ENCODE results near the gene RPL5. TPM values are rescaled to one million over a fixed set of nuclear protein-coding genes. Genes with fewer than 3 reads are reported as not detected.

Gene RPL5
- polyA plus RNA-seq, 1 experiment: 2,752 TPM

GRCh38 chr1:92831368-92831761, 475 bp upstream of the RPL5 start:
- DNase-seq (ENCODE audit: low read depth, low spot score): no peak
- no peak overlapping the region for H3K27ac ChIP-seq (ENCODE audit: low read depth, low read length)
- CTCF ChIA-PET: interaction anchor here (0.6 to 2.7 kb wide), 17 partner anchors 10 to 522 kb away, joined by 3 to 15 read pairs (median 6); partner anchors contain the start of gene EVI5
- no peaks in the 10 kb centered on the region for H3K27me3 ChIP-seq (ENCODE audit: control insufficient read depth, insufficient read depth, low read length)
- no peak for TF ChIP-seq CTCF (IDR thresholded peaks at IDR 0.05; ENCODE audit: low read depth, low read length)
- H3K9me3 ChIP-seq (ENCODE audit: control insufficient read depth, insufficient read depth, low read length): peaks cover 2% of the 10 kb centered on the region; the same call in 1 of the 2 replicates
- no peak overlapping the region; the same call in 1 of the 2 replicates for H3K4me3 ChIP-seq (ENCODE audit: low read depth, low read length)
- POLR2A ChIA-PET: interaction anchor here (0.6 to 2.3 kb wide), 21 partner anchors 11 to 1948 kb away, joined by 3 to 31 read pairs (median 4); partner anchors contain the start of genes DIPK1A and EVI5

- no peak for DNase-seq (ENCODE audit: low read depth, low spot score)
- POLR2A ChIA-PET: interaction anchor here (0.7 to 2.3 kb wide), 12 partner anchors 10 to 129 kb away, joined by 3 to 31 read pairs (median 4); partner anchors contain the start of genes DIPK1A and EVI5
- peaks cover 2% of the 10 kb centered on the region; the same call in 1 of the 2 replicates for H3K9me3 ChIP-seq (ENCODE audit: control insufficient read depth, insufficient read depth, low read length)
- H3K4me3 ChIP-seq (ENCODE audit: low read depth, low read length): peak overlapping the region; percentile 97
- no peaks in the 10 kb centered on the region for H3K27me3 ChIP-seq (ENCODE audit: control insufficient read depth, insufficient read depth, low read length)
- no peak for TF ChIP-seq CTCF (IDR thresholded peaks at IDR 0.05; ENCODE audit: low read depth, low read length)
- peak overlapping the region; percentile 74 for H3K27ac ChIP-seq (ENCODE audit: low read depth, low read length)
- CTCF ChIA-PET: interaction anchor here (0.5 to 2.7 kb wide), 25 partner anchors 8 to 1321 kb away, joined by 3 to 15 read pairs (median 5); partner anchors contain the start of gene EVI5
Observed at GRCh38 chr1:92832537-92833114, 786 bp downstream of the RPL5 start.

GRCh38 chr1:92833840-92834239, 2.0 kb downstream of the RPL5 start:
- Histone ChIP-seq H3K9me3 (ENCODE audit: control insufficient read depth, insufficient read depth, low read length) (peaks cover 2% of the 10 kb centered on the region; the same call in 1 of the 2 replicates), H3K27me3 (ENCODE audit: control insufficient read depth, insufficient read depth, low read length) (no peaks in the 10 kb centered on the region), H3K27ac (ENCODE audit: low read depth, low read length) (peak overlapping the region; percentile 11), H3K4me3 (ENCODE audit: low read depth, low read length) (peak overlapping the region; percentile 97)
- no peak for TF ChIP-seq CTCF (IDR thresholded peaks at IDR 0.05; ENCODE audit: low read depth, low read length)
- ChIA-PET POLR2A (interaction anchor here (1.5 kb wide), 1 partner anchor 49 kb away, joined by 3 read pairs; the partner anchor contains the start of gene EVI5), CTCF (interaction anchor here (0.9 to 1.1 kb wide), 2 partner anchors 16 to 85 kb away, joined by 4 to 12 read pairs; no protein-coding TSS in a partner anchor)
- DNase-seq (ENCODE audit: low read depth, low spot score): no peak

GRCh38 chr1:92834617-92835016, 2.8 kb downstream of the RPL5 start:
- no peak for TF ChIP-seq CTCF (IDR thresholded peaks at IDR 0.05; ENCODE audit: low read depth, low read length)
- H3K27ac ChIP-seq (ENCODE audit: low read depth, low read length): no peak overlapping the region
- H3K27me3 ChIP-seq (ENCODE audit: control insufficient read depth, insufficient read depth, low read length): no peaks in the 10 kb centered on the region
- CTCF ChIA-PET: interaction anchor here (0.9 to 1.1 kb wide), 2 partner anchors 16 to 86 kb away, joined by 4 to 12 read pairs; no protein-coding TSS in a partner anchor
- no peak for DNase-seq (ENCODE audit: low read depth, low spot score)
- H3K9me3 ChIP-seq (ENCODE audit: control insufficient read depth, insufficient read depth, low read length): peaks cover 2% of the 10 kb centered on the region; the same call in 1 of the 2 replicates
- POLR2A ChIA-PET: interaction anchor here (1.5 kb wide), 1 partner anchor 50 kb away, joined by 3 read pairs; the partner anchor contains the start of gene EVI5
- H3K4me3 ChIP-seq (ENCODE audit: low read depth, low read length): peak overlapping the region; percentile 23

GRCh38 chr1:92837062-92837461, 5.2 kb downstream of the RPL5 start:
- H3K9me3 ChIP-seq (ENCODE audit: control insufficient read depth, insufficient read depth, low read length): peaks cover under 1% of the 10 kb centered on the region; the same call in 1 of the 2 replicates
- ChIA-PET CTCF (interaction anchor here (0.8 to 3.3 kb wide), 4 partner anchors 19 to 157 kb away, joined by 3 to 12 read pairs (median 6); no protein-coding TSS in a partner anchor), POLR2A (interaction anchor here (0.7 kb wide), 1 partner anchor 1101 kb away, joined by 3 read pairs; no protein-coding TSS in a partner anchor)
- H3K4me3 ChIP-seq (ENCODE audit: low read depth, low read length): no peak overlapping the region
- no peak overlapping the region for H3K27ac ChIP-seq (ENCODE audit: low read depth, low read length)
- TF ChIP-seq CTCF (IDR thresholded peaks at IDR 0.05; ENCODE audit: low read depth, low read length): no peak
- DNase-seq (ENCODE audit: low read depth, low spot score): no peak
- H3K27me3 ChIP-seq (ENCODE audit: control insufficient read depth, insufficient read depth, low read length): no peaks in the 10 kb centered on the region

Measured in AG04450 (cell line).